8988T (cell line): Measurements from ENCODE around the gene ARHGAP31.
"Not testable (repeated sequence)": the region's sequence is repeated elsewhere in the genome, so short reads cannot be mapped to it uniquely, and the experiment has no call there.

ENCODE experiments used
- DNase-seq: peaks from one replicate; pipeline ENCODE4 v3.0.0; 2011

The ARHGAP31 gene, protein sequence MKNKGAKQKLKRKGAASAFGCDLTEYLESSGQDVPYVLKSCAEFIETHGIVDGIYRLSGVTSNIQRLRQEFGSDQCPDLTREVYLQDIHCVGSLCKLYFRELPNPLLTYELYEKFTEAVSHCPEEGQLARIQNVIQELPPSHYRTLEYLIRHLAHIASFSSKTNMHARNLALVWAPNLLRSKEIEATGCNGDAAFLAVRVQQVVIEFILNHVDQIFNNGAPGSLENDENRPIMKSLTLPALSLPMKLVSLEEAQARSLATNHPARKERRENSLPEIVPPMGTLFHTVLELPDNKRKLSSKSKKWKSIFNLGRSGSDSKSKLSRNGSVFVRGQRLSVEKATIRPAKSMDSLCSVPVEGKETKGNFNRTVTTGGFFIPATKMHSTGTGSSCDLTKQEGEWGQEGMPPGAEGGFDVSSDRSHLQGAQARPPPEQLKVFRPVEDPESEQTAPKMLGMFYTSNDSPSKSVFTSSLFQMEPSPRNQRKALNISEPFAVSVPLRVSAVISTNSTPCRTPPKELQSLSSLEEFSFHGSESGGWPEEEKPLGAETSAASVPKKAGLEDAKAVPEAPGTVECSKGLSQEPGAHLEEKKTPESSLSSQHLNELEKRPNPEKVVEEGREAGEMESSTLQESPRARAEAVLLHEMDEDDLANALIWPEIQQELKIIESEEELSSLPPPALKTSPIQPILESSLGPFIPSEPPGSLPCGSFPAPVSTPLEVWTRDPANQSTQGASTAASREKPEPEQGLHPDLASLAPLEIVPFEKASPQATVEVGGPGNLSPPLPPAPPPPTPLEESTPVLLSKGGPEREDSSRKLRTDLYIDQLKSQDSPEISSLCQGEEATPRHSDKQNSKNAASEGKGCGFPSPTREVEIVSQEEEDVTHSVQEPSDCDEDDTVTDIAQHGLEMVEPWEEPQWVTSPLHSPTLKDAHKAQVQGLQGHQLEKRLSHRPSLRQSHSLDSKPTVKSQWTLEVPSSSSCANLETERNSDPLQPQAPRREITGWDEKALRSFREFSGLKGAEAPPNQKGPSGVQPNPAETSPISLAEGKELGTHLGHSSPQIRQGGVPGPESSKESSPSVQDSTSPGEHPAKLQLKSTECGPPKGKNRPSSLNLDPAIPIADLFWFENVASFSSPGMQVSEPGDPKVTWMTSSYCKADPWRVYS (N-terminal part only)

DNA sequence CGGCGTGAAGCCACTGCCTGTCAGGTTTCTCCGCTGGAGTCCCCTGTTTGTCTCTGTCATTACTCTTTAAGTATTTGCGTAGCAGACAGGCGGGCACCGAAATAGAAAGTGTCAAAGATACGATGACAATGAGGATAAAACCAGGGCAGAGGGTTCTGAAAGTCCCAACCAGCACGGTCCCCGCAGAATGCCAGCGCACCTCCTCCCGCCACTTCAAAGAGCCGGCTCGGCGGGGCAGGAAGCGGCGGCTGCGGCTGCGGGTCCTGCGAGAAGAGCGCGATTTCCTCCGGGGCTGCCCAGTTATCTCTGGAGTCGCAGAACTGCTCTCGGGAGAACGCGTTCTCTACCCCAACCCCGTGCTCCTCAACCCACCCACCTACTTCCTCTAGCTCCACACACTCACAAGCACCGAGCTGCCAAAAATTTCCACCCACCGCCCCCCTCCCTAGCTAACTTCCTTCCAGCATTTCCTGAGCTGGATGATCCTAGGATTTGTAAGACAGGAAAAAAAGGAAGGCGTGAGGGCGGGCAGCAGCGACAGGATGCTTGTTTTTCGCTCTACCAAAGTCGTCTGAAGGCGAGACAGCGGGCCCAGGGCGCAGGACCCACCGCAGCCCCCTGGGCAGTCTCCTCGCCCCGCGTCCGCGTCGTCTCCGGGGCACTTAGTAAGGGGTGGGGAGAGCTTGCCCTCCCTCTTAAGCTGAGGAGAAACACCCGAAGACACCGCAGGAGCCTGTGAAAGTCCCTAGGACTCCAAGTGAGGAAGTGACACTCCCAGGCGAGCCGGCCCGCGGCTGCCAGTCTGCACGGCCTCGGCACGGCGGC, at the start of gene ARHGAP31:
TSS of gene ARHGAP31 (plus strand) at position 513 of the 825 bp plus-strand sequence. CDS start 522 bp downstream, outside the sequence.
- DNase-seq: peak; percentile 62

DNA sequence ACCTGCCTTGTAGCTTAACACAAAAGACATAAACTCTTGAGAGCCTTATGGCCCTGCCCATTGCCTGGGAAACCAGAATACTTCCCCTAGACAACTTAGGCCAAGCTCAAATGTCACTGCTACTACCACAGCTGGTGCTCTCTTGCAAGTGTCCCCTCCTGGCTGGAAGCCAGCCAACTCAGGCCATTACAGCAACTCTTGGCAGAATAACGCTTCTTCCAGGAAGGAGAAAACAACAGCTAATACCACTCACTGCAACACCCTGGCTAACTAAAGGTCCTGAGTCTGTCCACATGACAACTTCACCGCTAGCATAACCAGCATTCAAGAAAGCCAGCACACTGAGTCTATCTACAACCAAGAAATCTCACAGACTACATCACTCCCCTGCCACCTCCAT, 48.4 kb upstream of the ARHGAP31 start:
- no peak for DNase-seq

DNA sequence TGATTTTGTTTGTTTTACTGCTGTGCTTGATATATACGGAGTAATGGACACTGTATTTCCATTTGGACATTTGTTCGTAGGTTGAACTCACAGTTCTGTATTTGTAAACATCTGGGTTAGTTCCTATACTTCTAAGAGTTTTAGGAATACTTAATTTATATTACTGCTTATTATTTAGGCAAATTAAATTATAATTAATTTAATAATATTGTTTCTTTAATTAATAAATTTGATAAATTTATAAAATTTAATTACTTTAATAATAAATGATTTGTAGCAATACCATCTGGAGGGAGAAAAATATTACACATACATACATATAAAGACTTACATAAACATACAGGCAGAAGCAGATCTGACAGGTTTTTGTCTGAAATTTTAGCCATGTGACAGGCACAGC, 39.0 kb upstream of the ARHGAP31 start:
- no peak for DNase-seq

DNA sequence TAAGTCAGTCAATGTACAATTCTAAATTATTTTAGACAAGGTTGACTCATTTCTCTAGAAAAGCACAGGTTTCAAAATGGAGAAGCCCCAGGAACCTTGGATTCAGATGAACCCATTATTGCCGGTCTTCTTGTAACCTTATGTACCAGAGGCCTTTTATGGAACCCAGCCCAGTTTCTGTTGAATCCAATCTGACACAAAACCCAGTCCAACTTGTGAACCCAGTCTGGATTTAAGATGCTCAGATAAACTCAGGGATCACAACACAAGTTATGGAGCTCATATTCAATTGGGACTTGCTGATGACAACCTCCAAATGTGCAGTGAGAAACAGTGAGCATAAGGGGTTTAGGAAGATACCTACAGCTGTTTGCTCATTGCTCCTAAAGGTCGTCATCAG, 37.1 kb upstream of the ARHGAP31 start:
- no peak for DNase-seq

DNA sequence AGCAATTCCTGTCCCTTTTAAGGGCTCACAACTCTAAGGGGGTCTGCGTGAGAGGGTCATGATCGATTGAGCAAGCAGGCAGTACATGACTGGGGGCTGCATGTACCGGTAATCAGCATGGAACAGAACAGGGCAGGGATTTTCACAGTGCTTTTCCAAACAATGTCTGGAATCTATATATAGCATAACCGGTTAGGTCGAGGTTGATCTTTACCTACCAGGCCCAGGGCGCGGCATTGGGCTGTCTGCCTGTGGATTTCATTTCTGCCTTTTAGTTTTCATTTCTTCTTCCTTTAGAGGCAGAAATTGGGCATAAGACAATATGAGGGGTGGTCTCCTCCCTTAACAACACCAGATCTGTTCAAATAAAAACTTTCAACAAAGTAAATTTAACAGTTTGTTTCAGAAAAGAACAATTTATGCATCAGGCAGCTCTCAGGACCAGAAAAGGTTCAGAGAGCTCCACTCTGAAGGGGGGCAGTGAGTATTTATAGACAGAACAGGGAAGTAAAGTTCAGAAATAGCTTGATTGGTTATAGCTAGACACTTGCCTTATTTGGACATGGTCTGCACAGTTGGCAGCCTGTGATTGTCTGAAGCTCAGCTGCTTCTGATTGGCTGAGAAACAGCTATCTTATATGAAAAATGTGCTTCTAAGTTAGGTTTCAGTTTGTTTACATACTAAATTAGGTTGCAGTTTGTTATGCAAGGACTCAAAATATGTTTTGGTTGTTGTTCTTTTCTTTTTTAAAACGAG, 36.4 kb upstream of the ARHGAP31 start:
- DNase-seq: no peak

DNA sequence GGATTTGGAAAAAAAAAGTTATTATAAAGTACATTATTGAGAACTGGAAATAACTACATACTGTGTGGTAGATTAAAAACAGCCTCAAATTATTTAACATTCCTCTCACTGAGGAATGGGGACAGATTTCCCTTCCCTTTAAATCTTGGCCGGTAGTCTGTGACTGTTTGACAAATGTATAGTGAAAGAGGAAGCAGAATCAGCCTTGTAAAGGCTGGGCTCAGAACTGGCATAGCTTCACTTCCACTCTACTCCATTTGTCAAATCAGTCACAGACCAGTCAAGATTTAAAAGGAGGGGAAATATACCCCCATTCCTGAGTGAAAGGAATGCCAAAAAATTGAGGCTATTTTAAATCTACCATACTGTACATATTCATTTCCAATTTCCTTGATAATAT, 35.3 kb upstream of the ARHGAP31 start:
- DNase-seq: no peak

DNA sequence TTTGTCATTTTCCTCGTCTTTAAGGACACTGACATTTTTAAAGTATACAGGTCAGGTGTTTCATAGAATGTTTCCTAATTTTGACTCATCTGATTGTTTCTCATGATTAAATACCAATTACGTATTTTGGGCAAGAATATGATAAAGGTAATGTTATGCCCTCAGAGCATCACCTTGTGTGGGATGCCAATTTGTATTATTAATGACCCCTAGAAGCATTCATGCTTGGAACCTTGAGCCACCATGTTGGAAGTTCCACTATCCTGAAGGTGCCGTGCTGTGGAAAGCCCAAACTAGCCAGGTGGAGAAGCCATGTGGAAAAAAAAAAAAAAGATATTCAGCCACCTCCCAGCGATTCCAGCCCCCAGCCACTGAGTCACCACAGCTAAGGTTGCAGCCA, 34.4 kb upstream of the ARHGAP31 start:
- no peak for DNase-seq

DNA sequence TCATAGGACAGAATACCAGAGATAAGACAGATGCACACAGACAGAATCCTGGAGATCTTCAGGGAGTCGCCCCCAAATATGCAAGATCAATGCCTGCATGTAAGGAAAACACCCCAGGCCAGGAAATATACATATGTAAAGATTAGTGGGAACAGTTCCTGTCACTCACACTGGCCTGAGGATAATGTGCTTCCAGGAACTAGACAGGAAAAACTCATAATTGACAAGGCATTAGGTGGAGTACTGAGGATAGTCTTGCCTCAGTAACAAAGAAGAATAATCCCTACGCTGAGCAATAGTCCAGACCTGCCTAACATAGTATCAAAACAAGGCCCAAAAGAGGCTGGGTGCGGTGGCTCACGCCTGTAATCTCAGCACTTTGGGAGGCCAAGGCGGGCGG, 33.1 kb upstream of the ARHGAP31 start:
- DNase-seq: no peak

DNA sequence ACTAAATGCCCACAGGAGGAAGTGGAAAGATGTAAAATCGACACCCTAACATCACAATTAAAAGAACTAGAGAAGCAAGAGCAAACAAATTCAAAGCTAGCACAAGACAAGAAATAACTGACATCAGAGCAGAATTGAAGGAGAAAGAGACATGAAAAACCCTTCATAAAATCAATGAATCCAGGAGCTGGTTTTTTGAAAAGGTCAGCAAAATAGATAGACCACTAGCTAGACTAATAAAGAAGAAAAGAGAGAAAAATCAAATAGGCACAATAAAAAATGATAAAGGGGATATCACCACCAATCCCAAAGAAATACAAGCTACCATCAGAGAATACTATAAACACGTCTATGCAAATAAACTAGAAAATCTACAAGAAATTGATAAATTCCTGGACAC, 24.0 kb upstream of the ARHGAP31 start:
- DNase-seq: not testable (repeated sequence)

DNA sequence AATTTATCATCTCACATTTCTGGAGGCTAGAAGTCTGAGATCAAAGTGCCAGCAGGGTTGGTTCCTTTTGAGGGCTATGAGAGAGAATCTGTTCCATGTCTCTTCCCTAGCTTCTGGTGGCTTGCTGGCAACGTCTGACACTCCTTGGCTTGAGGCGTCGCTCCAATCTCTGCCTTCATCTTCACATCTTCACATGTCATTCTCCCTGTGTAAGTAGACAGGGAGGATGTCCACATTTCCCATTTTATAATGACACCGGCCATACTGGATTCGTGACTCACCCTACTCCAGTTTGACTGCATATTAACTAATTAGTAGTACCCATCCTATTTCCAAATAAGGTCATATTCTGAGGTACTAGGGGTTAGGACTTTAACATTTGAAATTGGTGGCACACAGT, 17.5 kb upstream of the ARHGAP31 start:
- DNase-seq: no peak

DNA sequence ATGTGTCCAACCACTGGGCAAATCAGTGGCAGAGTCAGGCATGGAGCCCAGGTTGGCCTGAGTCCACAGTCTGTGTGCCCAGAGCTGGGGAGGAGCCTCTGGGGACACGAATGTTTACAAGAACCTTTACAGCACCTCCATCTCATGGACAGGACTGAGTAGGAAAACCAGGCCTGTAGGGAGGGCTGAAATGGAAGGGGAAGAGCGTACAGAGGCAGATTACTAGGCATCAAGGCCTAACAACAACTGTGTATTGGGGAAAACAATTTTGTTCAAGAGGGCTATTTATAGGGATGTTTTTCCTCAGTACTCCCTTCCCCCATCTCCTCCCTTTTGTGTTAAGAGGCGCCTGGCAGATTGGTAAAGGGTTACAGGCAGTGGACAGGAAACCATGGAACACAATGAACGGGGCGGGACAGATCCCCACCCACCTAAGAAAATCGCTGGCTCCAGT, 15.1 kb upstream of the ARHGAP31 start:
- DNase-seq: no peak

DNA sequence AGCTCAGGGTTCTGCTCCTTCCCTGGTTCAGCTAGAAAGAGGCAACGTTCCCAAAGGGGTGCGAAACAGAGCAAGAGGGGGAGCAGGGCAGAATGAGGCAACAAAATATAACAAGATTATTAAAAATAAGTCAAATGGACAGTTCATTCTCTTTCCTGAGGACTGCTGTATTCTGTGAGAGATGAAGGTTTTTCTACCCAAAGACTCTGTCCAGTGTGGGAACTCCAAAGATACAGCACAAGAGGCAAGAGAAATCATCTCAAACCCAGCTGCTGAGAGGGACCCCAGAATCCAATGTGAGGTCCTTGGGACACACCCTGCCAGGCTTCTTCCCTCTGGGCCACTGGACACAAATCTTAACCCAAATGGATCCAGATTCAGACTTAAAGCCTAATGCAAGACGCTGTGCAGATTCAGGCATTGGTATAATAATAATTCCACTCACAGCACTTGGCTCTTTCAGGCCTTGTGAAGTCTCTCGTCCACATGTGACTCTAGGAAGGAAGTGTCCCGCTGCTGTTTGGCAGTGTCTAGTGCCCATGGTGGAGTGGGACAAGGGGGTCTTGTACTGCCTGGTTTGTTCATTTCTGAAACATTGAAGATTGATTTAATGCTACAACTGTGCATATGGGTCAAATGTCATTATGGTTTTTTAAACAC, 14.5 kb upstream of the ARHGAP31 start:
- no peak for DNase-seq

DNA sequence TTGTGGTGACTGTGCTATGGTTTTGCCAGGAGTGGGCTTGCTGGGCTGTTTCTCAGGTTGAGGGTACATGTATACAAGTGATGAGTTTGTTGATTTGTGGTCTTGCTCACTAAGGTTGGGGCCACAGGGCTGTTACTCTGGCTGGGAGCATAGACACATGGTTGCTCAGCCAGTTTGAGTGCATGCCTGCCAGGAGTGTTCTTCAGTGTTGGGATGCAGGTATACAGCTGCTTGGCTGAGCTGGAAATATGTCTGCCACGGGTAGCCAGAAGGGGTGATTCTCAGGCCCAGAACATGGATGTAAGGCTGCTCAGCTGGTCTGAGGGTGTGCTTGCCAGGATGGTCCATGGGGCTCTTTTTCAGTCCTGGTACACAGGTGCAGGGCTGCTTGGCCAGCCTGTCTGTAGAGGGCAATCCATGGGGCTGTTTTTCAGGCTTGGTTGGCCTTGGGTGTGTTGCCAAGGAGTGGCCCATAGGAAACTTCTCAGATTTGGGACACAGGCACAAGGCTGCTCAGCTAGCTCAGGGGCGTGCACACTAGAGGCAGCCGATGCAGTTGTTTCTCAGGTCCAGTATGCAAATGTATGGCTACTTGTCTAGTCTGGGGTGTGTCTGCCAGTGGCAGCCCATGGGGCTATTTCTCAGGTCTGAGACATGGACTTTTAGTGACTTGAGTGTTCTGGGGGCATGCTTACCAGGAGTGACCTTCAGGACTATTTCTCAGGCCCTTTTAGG, 5.3 kb upstream of the ARHGAP31 start:
- DNase-seq: no peak

DNA sequence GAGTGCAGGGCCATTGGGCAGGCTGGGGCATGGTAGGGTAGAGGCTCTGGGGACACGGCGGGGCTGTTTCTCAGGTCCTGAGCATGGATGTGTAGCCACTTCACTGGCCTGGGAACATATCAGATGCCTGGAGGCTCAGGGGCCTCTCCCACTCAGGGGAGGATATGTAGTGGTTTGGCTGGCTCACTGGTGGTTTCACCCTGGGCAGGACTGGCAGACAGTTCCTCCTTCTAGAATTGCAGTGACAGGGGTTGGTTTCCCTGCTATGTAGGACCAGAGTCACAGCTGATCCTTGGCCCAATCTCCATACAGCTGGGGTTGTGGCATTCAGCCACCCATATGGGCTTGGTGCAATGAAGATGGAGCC, 4.8 kb upstream of the ARHGAP31 start:
- DNase-seq: no peak

DNA sequence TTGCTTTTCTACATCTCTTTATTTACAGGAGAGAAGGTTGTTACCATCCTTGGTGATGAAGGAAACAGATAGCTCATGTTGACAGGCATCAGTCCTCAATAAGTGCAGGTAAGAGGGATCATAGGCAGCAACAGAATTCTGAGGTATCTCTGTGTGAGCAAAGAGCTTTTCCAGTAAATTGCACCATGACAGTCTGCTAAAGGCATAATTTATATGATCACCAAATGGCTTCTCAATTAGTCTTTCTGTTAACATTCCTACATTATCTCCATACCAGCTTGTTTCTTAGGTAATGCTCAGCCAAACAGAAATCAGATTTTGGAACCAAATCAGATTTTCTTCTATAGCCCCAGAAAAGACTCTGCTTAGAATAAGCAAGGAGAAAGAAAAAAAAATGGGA, 3.6 kb upstream of the ARHGAP31 start:
- DNase-seq: no peak

DNA sequence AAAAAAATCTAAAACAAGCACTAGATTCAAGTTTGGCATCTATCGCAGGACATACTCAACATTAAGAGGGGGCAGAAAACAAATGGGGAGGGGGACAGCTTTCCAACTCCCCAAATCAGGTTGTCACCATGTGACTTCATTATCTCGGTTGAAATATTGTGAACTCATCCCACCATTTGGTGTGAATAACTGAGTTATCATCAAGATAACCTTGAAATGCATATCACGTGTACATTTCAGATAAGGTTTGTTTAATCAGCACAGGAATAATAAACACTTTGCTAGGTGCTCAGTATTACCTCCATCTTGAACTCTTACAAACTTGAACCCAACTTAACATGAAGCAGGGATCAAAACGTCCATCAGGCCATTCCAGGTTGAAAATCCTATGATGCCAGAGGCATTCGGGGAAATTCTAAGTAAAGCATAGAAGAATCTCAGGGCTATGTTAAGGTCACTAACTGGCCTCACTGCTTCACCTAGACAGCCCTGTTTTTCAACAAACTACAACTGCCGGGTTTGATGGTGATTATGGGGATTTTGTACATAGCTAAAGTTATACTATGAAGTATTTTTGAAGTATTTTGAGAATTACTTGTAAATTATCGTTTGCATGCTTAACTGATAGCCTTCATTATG, 3.0 kb upstream of the ARHGAP31 start:
- DNase-seq: no peak

DNA sequence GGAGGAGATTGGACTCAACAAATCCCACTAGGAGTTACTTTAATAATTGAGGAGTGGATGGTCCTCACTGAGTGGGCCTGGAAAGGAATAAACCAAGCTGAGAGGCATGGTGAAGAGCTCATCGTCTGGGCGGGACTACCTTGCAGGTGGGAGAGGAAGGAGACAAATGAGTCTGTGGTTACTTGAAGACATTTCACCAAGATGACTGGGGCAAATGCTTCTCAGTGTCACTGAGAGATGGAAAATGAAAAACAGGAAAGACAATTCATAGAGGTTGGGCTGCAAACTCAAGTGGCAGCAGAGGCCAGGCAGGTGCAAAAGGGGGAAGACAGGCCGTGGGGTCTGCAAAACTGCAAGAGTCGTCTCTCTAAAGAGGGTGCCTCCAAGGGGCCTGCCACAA, 1.5 kb upstream of the ARHGAP31 start:
- DNase-seq: no peak

DNA sequence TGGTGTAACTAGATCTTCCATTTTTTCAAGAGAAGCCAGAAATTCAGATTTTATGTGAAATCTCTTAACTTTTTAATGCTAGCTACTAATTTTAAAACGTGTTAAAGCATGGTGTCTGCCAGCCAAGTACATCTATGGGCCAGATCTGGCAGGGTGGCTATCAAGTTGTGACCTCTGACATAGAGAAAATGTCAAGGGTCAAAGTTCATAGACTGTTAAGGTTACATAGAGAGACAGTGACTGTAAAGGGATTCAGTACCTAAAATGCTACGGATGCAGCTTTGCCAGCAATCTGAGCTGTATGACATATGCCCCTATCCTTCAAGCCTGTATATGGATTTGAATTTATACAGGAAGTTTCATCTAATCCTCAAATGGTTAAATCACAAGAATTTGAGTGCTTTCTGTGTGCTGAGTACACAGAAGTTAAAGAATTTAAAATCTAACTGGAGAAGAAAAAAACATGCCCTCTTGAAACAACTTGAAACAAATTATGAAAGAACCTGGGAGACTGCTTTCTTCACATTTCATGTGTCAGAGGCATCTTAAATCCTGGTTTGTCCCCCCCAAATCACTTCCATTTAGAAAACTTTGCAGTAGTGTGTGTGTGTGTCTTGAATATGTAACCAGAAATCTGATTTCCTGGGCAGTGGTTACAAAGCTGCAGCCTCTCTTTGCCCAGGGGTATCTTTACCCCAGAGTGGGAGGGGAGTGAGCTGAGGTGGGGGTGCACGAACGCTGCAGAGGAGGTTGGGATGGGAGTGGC, 895 bp upstream of the ARHGAP31 start:
- no peak for DNase-seq
